ENCODE measurements around the gene CENPN. TPM values are rescaled to one million over a fixed set of nuclear protein-coding genes. Genes with fewer than 3 reads are reported as not detected.
A peak's percentile ranks its signal among the peaks of the same experiment; 100 is the strongest.

CENPN gene
- total RNA-seq, 2 experiments from 2014 or later = 51.7 to 54.8 TPM

- Mint-ChIP-seq H3K9me3 (no peaks in the 10 kb centered on the region), H3K36me3 (ENCODE audit: low read depth) (peaks cover 38% of the 10 kb centered on the region), H3K27ac (peak overlapping the region; percentile 85), H3K4me1 (ENCODE audit: low read depth) (peaks cover 66% of the 10 kb centered on the region), H3K4me3 (peak overlapping the region; percentile 86), H3K27me3 (no peaks in the 10 kb centered on the region)
- CTCF ChIA-PET = interaction anchor here (0.6 to 4.4 kb wide), 21 partner anchors 7 to 312 kb away, joined by 3 to 50 read pairs (median 4); partner anchors contain the start of genes ATMIN and C16orf46
- TF ChIP-seq, protein P1, sequence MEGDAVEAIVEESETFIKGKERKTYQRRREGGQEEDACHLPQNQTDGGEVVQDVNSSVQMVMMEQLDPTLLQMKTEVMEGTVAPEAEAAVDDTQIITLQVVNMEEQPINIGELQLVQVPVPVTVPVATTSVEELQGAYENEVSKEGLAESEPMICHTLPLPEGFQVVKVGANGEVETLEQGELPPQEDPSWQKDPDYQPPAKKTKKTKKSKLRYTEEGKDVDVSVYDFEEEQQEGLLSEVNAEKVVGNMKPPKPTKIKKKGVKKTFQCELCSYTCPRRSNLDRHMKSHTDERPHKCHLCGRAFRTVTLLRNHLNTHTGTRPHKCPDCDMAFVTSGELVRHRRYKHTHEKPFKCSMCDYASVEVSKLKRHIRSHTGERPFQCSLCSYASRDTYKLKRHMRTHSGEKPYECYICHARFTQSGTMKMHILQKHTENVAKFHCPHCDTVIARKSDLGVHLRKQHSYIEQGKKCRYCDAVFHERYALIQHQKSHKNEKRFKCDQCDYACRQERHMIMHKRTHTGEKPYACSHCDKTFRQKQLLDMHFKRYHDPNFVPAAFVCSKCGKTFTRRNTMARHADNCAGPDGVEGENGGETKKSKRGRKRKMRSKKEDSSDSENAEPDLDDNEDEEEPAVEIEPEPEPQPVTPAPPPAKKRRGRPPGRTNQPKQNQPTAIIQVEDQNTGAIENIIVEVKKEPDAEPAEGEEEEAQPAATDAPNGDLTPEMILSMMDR (IDR thresholded peaks at IDR 0.05) = no peak
- DNase-seq = peak; percentile 16
- no peak for ATAC-seq
- intact Hi-C loops (cut with micrococcal nuclease) = no loop called here
- POLR2A ChIA-PET = interaction anchor here (1.1 to 1.5 kb wide), 2 partner anchors 10 to 71 kb away, joined by 3 to 5 read pairs; no protein-coding TSS in a partner anchor
Observed at GRCh38 chr16:81003610-81004460, 3.2 kb upstream of the CENPN start.

GRCh38 chr16:81004646-81005353 is 2.2 kb upstream of the CENPN start:
- H3K4me3 Mint-ChIP-seq = peak overlapping the region; percentile 86
- no peaks in the 10 kb centered on the region for H3K9me3 Mint-ChIP-seq
- H3K27me3 Mint-ChIP-seq = no peaks in the 10 kb centered on the region
- peak overlapping the region; percentile 85 for H3K27ac Mint-ChIP-seq
- POLR2A ChIA-PET = interaction anchor here (0.8 to 1.1 kb wide), 2 partner anchors 26 to 31 kb away, joined by 3 read pairs; no protein-coding TSS in a partner anchor
- intact Hi-C loops (cut with micrococcal nuclease) = loop anchor here (5.0 kb wide), 1 partner anchor 73 kb away; the partner anchor contains the start of gene C16orf46
- CTCF ChIA-PET = interaction anchor here (0.6 to 4.4 kb wide), 19 partner anchors 8 to 311 kb away, joined by 3 to 50 read pairs (median 4); partner anchors contain the start of genes ATMIN and C16orf46
- TF ChIP-seq, protein P1 (IDR thresholded peaks at IDR 0.05) = peak; percentile 88
- peaks cover 59% of the 10 kb centered on the region for H3K4me1 Mint-ChIP-seq (ENCODE audit: low read depth)
- peak; percentile 49 for DNase-seq
- ATAC-seq = no peak
- peaks cover 40% of the 10 kb centered on the region for H3K36me3 Mint-ChIP-seq (ENCODE audit: low read depth)

DNA sequence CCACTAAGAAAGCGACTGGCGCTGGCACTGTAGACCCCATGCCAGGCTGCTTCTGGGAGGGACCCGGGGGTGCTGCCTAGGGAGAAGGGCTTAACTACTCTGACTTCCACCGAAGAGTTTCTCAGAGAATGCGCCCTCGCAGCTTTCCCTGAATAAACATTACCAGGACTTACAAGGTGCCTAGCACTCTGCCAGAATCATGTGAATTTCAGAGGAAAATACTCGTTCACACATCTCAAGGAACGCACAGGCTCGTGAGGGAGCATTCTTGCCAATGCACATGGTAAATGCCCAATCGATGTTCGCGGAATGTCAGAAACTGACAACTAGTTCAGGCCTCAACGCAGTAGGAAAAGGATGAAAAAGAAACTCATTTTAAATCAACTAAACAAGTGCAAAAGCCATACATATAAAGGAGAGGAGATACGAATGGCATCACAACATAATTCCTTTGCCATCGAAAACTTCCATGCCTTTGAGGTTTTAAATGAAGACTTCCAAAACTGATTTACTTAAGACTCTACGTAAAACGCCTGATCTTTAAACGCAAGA is 1.3 kb upstream of the CENPN start:
- intact Hi-C loops (cut with micrococcal nuclease) = loop anchor here (5.0 kb wide), 1 partner anchor 72 kb away; the partner anchor contains the start of gene C16orf46
- H3K4me3 Mint-ChIP-seq = peak overlapping the region; percentile 86
- peak overlapping the region; percentile 100 for H3K27ac Mint-ChIP-seq
- peaks cover 40% of the 10 kb centered on the region for H3K36me3 Mint-ChIP-seq (ENCODE audit: low read depth)
- no peaks in the 10 kb centered on the region for H3K27me3 Mint-ChIP-seq
- peaks cover 53% of the 10 kb centered on the region for H3K4me1 Mint-ChIP-seq (ENCODE audit: low read depth)
- H3K9me3 Mint-ChIP-seq = no peaks in the 10 kb centered on the region
- ATAC-seq = no peak
- ChIA-PET CTCF (interaction anchor here (1.6 to 4.4 kb wide), 4 partner anchors 9 to 30 kb away, joined by 4 to 50 read pairs (median 14); partner anchors contain the start of gene ATMIN), POLR2A (interaction anchor here (0.7 to 2.2 kb wide), 4 partner anchors 25 to 72 kb away, joined by 3 to 7 read pairs (median 3); partner anchors contain the start of gene ATMIN)
- TF ChIP-seq, protein P1 (IDR thresholded peaks at IDR 0.05) = no peak
- no peak for DNase-seq

- DNase-seq (peak; percentile 84), ATAC-seq (peak; percentile 35)
- Mint-ChIP-seq H3K4me1 (ENCODE audit: low read depth) (peaks cover 48% of the 10 kb centered on the region), H3K27me3 (no peaks in the 10 kb centered on the region), H3K36me3 (ENCODE audit: low read depth) (peaks cover 43% of the 10 kb centered on the region), H3K9me3 (no peaks in the 10 kb centered on the region), H3K27ac (peak overlapping the region; percentile 100), H3K4me3 (peak overlapping the region; percentile 86)
- ChIA-PET POLR2A (interaction anchor here (0.9 to 3.2 kb wide), 11 partner anchors 11 to 309 kb away, joined by 3 to 20 read pairs (median 3); partner anchors contain the start of genes ATMIN, C16orf46 and GAN), CTCF (interaction anchor here (0.9 to 4.4 kb wide), 3 partner anchors 25 to 30 kb away, joined by 4 to 50 read pairs (median 16); partner anchors contain the start of gene ATMIN)
- intact Hi-C loops (cut with micrococcal nuclease) = loop anchor here (5.0 kb wide), 1 partner anchor 71 kb away; the partner anchor contains the start of gene C16orf46
- TF ChIP-seq, protein P1 (IDR thresholded peaks at IDR 0.05) = no peak
Observed at GRCh38 chr16:81006211-81006812, 702 bp upstream of the CENPN start.

Data from activated CD8-positive, alpha-beta T cell treated with anti-CD3 and anti-CD28 coated beads for 36 hours (primary cell).